ENCODE measurements around the gene RAB5A. TPM values are rescaled to one million over a fixed set of nuclear protein-coding genes. Genes with fewer than 3 reads are reported as not detected.
A peak's percentile ranks its signal among the peaks of the same experiment; 100 is the strongest.
"Not testable (repeated sequence)": the region's sequence is repeated elsewhere in the genome, so short reads cannot be mapped to it uniquely, and the experiment has no call there.

Gene RAB5A
- total RNA-seq, 1 experiment from 2014 or later: 86.8 TPM

- H3F3A ChIP-seq (ENCODE audit: low read length, unreplicated experiment): no peaks in the 10 kb centered on the region
- H3K9me2 ChIP-seq (replicated peaks; ENCODE audit: low read length): no peaks in the 10 kb centered on the region
- H3K27ac ChIP-seq (ENCODE audit: low read length): no peak overlapping the region
- H3K9me3 ChIP-seq (ENCODE audit: low read length): no peaks in the 10 kb centered on the region
- H3K36me3 ChIP-seq (ENCODE audit: low read depth, low read length): no peaks in the 10 kb centered on the region
- no peak overlapping the region for H3K9ac ChIP-seq (ENCODE audit: low read length)
- ATAC-seq (no peak), DNase-seq (no peak)
- no peaks in the 10 kb centered on the region for H4K20me1 ChIP-seq (ENCODE audit: low read length)
- CTCF ChIA-PET: no interaction called here
- no peak overlapping the region for H2AFZ ChIP-seq (ENCODE audit: low read length)
- no TSS peak for BruUV-seq (replicated peaks)
- no peak overlapping the region for H3K4me2 ChIP-seq (ENCODE audit: low read length)
- no peaks in the 10 kb centered on the region for H3K27me3 ChIP-seq (ENCODE audit: low read length)
- H3K4me3 ChIP-seq (ENCODE audit: low read length): no peak overlapping the region
- H3K79me2 ChIP-seq (ENCODE audit: low read length): no peaks in the 10 kb centered on the region
- POLR2A ChIA-PET (ENCODE audit: unreplicated experiment): no interaction called here
- TF ChIP-seq CTCF (conservative IDR thresholded peaks at IDR 0.05; ENCODE audit: low read depth, low read length) (no peak), EZH2 (IDR thresholded peaks at IDR 0.05; ENCODE audit: low read length, unreplicated experiment) (no peak), EZH2phosphoT487 (IDR thresholded peaks at IDR 0.05; ENCODE audit: borderline replicate concordance, low read length) (no peak)
- intact Hi-C loops (cut with micrococcal nuclease): no loop called here
- no peaks in the 10 kb centered on the region for H3K4me1 ChIP-seq (ENCODE audit: insufficient read depth, low read length)
Observed at GRCh38 chr3:20015525-20015924, 68.6 kb downstream of the RAB5A start.

- H3K9ac ChIP-seq (ENCODE audit: low read length); H2AFZ ChIP-seq (ENCODE audit: low read length); H3K4me1 ChIP-seq (ENCODE audit: insufficient read depth, low read length); H3K27ac ChIP-seq (ENCODE audit: low read length); DNase-seq; intact Hi-C loops (cut with micrococcal nuclease); H4K20me1 ChIP-seq (ENCODE audit: low read length); ATAC-seq; H3K27me3 ChIP-seq (ENCODE audit: low read length); H3K4me3 ChIP-seq (ENCODE audit: low read length); POLR2A ChIA-PET (ENCODE audit: unreplicated experiment); H3K4me2 ChIP-seq (ENCODE audit: low read length); BruUV-seq (replicated peaks); CTCF ChIA-PET; H3K9me2 ChIP-seq (replicated peaks; ENCODE audit: low read length); H3K79me2 ChIP-seq (ENCODE audit: low read length); H3K36me3 ChIP-seq (ENCODE audit: low read depth, low read length); H3F3A ChIP-seq (ENCODE audit: low read length, unreplicated experiment); H3K9me3 ChIP-seq (ENCODE audit: low read length): not testable (repeated sequence)
Observed at GRCh38 chr3:20016076-20016475, 69.2 kb downstream of the RAB5A start.

- TF ChIP-seq CTCF (conservative IDR thresholded peaks at IDR 0.05; ENCODE audit: low read depth, low read length): no peak
- no peak for TF ChIP-seq EZH2 (IDR thresholded peaks at IDR 0.05; ENCODE audit: low read length, unreplicated experiment)
- TF ChIP-seq EZH2phosphoT487 (IDR thresholded peaks at IDR 0.05; ENCODE audit: borderline replicate concordance, low read length): no peak
- Histone ChIP-seq H3K9me3 (ENCODE audit: low read length) (no peaks in the 10 kb centered on the region), H3K4me2 (ENCODE audit: low read length) (no peak overlapping the region), H3K9ac (ENCODE audit: low read length) (no peak overlapping the region), H3K36me3 (ENCODE audit: low read depth, low read length) (no peaks in the 10 kb centered on the region), H3K4me3 (ENCODE audit: low read length) (no peak overlapping the region), H2AFZ (ENCODE audit: low read length) (no peak overlapping the region), H4K20me1 (ENCODE audit: low read length) (no peaks in the 10 kb centered on the region), H3K4me1 (ENCODE audit: insufficient read depth, low read length) (peaks cover 11% of the 10 kb centered on the region), H3K27ac (ENCODE audit: low read length) (no peak overlapping the region), H3F3A (ENCODE audit: low read length, unreplicated experiment) (no peaks in the 10 kb centered on the region), H3K79me2 (ENCODE audit: low read length) (no peaks in the 10 kb centered on the region), H3K9me2 (replicated peaks; ENCODE audit: low read length) (no peaks in the 10 kb centered on the region), H3K27me3 (ENCODE audit: low read length) (no peaks in the 10 kb centered on the region)
- no peak for ATAC-seq
- ChIA-PET CTCF (interaction anchor here (0.7 kb wide), 1 partner anchor 694 kb away, joined by 7 read pairs; no protein-coding TSS in a partner anchor), POLR2A (ENCODE audit: unreplicated experiment) (no interaction called here)
- no peak for DNase-seq
- intact Hi-C loops (cut with micrococcal nuclease): no loop called here
- BruUV-seq (replicated peaks): TSS peak; percentile 35
Observed at GRCh38 chr3:20022954-20023622, 76.2 kb downstream of the RAB5A start.

Measured in PC-3 (cell line).